ENCODE measurements around the gene BARX1. TPM values are rescaled to one million over a fixed set of nuclear protein-coding genes. Genes with fewer than 3 reads are reported as not detected.

The BARX1 gene
- total and polyA plus RNA-seq, 2 donors (not counting 1 experiment from before 2014, with no cell fraction given): not detected

DNA sequence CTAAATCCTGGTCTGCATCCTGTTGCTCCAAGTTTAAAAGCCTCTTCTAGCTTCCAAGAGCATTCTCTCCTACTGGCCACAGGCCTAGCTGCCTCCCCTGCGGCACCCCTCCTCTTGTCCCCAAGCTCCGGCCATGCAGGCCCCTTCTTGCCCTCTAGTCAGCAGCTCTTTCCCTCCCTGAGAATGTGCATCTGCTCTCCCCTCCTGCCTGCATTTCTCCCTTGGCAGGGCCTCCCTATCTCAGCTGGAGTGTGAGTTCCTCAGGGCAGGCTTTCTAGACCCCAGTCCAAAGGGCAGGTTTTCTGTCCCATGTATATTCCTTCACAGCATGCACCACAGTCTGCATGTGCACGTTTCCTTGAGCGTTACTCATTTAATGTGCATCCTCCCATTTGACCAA, 24.6 kb upstream of the BARX1 start:
- no peaks in the 10 kb centered on the region for H3K27me3 ChIP-seq (ENCODE audit: control insufficient read depth, insufficient read depth, low read length)
- H4K20me1 ChIP-seq (ENCODE audit: control insufficient read depth, extremely low read depth, insufficient read depth, low read length): no peaks in the 10 kb centered on the region
- DNase-seq (ENCODE audit: low read depth in 2 of 2): no peak

DNA sequence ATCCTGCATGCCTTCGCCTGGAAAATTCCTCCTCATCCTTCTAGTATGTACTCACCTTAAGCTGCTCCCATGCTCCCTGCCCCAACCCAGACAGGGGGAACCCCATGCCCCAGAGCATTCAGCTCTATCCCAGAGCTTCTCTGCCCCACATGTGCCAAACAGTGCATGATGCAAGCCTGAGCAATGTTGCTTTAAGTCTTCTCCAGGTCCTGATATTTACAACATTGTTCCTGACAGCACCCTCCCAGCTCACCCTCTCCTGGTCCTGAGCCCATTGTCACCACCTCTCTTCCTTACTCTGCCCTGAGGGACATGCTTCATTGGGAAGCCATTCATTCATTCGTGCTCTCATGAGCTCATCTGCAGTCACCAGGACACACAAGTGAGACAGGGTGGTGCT, 23.4 kb upstream of the BARX1 start:
- no peaks in the 10 kb centered on the region for H4K20me1 ChIP-seq (ENCODE audit: control insufficient read depth, extremely low read depth, insufficient read depth, low read length)
- H3K9ac ChIP-seq (ENCODE audit: insufficient read depth, low read length): no peak overlapping the region
- no peaks in the 10 kb centered on the region for H3K27me3 ChIP-seq (ENCODE audit: control insufficient read depth, insufficient read depth, low read length)
- no peak overlapping the region for H3K27ac ChIP-seq (ENCODE audit: insufficient read depth, low read length)
- no peak overlapping the region for H2AFZ ChIP-seq (ENCODE audit: low read length)
- no peak overlapping the region for H3K4me2 ChIP-seq (ENCODE audit: extremely low read depth, insufficient read depth, low read length)
- no peaks in the 10 kb centered on the region for H3K36me3 ChIP-seq (ENCODE audit: control insufficient read depth, insufficient read depth, low read length)
- DNase-seq (ENCODE audit: low read depth in 2 of 2): peak in 1 of 2 donors; percentile 23
- TF ChIP-seq, protein P1, sequence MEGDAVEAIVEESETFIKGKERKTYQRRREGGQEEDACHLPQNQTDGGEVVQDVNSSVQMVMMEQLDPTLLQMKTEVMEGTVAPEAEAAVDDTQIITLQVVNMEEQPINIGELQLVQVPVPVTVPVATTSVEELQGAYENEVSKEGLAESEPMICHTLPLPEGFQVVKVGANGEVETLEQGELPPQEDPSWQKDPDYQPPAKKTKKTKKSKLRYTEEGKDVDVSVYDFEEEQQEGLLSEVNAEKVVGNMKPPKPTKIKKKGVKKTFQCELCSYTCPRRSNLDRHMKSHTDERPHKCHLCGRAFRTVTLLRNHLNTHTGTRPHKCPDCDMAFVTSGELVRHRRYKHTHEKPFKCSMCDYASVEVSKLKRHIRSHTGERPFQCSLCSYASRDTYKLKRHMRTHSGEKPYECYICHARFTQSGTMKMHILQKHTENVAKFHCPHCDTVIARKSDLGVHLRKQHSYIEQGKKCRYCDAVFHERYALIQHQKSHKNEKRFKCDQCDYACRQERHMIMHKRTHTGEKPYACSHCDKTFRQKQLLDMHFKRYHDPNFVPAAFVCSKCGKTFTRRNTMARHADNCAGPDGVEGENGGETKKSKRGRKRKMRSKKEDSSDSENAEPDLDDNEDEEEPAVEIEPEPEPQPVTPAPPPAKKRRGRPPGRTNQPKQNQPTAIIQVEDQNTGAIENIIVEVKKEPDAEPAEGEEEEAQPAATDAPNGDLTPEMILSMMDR (conservative IDR thresholded peaks at IDR 0.05 in 1 of 2, IDR thresholded peaks at IDR 0.05 in 1 of 2; ENCODE audit: low read depth in 1 of 2, low read length in 2 of 2): no peak
- TF ChIP-seq EZH2 (IDR thresholded peaks at IDR 0.05; ENCODE audit: low read length, missing control alignments): no peak
- no peak overlapping the region for H3K4me3 ChIP-seq (replicated peaks in 1 of 4; ENCODE audit: control extremely low read depth in 1 of 4, insufficient read depth in 1 of 4, low read depth in 3 of 4, low read length in 4 of 4)
- no peaks in the 10 kb centered on the region for H3K4me1 ChIP-seq (ENCODE audit: control insufficient read depth, extremely low read depth, insufficient read depth, low read length)
- H3K9me3 ChIP-seq (ENCODE audit: control insufficient read depth, insufficient read depth, low read depth, low read length): no peaks in the 10 kb centered on the region
- H3K79me2 ChIP-seq (ENCODE audit: control insufficient read depth, insufficient read depth, low read length): no peaks in the 10 kb centered on the region

More for the DNA sequence above, 24.6 kb upstream of the BARX1 start:
- H3K4me3 ChIP-seq (replicated peaks in 1 of 4; ENCODE audit: control extremely low read depth in 1 of 4, insufficient read depth in 1 of 4, low read depth in 3 of 4, low read length in 4 of 4): no peak overlapping the region
- H3K36me3 ChIP-seq (ENCODE audit: control insufficient read depth, insufficient read depth, low read length): no peaks in the 10 kb centered on the region
- no peaks in the 10 kb centered on the region for H3K9me3 ChIP-seq (ENCODE audit: control insufficient read depth, insufficient read depth, low read depth, low read length)
- H3K4me2 ChIP-seq (ENCODE audit: extremely low read depth, insufficient read depth, low read length): no peak overlapping the region
- H3K9ac ChIP-seq (ENCODE audit: insufficient read depth, low read length): no peak overlapping the region
- no peak for TF ChIP-seq EZH2 (IDR thresholded peaks at IDR 0.05; ENCODE audit: low read length, missing control alignments)
- TF ChIP-seq, protein P1 (conservative IDR thresholded peaks at IDR 0.05 in 1 of 2, IDR thresholded peaks at IDR 0.05 in 1 of 2; ENCODE audit: low read depth in 1 of 2, low read length in 2 of 2): no peak
- no peaks in the 10 kb centered on the region for H3K79me2 ChIP-seq (ENCODE audit: control insufficient read depth, insufficient read depth, low read length)
- H3K27ac ChIP-seq (ENCODE audit: insufficient read depth, low read length): no peak overlapping the region
- no peaks in the 10 kb centered on the region for H3K4me1 ChIP-seq (ENCODE audit: control insufficient read depth, extremely low read depth, insufficient read depth, low read length)
- no peak overlapping the region for H2AFZ ChIP-seq (ENCODE audit: low read length)

DNA sequence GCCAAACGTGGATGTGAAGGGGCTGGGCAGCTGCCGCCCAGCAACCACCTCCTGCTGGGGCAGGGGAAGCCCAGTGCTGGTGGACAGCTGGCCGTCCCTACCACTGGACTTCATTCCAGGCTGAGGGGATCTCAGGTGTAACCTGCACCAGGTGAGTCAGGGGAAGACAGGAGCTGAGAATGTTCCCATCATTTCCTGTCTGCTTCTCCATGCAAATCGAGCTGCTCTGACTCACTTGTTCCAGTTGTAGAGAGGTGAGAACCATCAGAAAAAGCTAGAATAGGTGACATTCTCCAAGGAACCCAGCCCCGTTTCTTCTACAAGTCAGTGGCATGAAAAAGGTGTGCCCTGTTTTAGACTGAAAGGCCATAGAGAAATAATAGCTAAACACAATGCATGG, 21.8 kb upstream of the BARX1 start:
- Histone ChIP-seq H3K36me3 (ENCODE audit: control insufficient read depth, insufficient read depth, low read length) (no peaks in the 10 kb centered on the region), H4K20me1 (ENCODE audit: control insufficient read depth, extremely low read depth, insufficient read depth, low read length) (no peaks in the 10 kb centered on the region), H3K4me2 (ENCODE audit: extremely low read depth, insufficient read depth, low read length) (no peak overlapping the region), H3K79me2 (ENCODE audit: control insufficient read depth, insufficient read depth, low read length) (no peaks in the 10 kb centered on the region), H3K9ac (ENCODE audit: insufficient read depth, low read length) (no peak overlapping the region), H2AFZ (ENCODE audit: low read length) (no peak overlapping the region), H3K27me3 (ENCODE audit: control insufficient read depth, insufficient read depth, low read length) (no peaks in the 10 kb centered on the region), H3K4me1 (ENCODE audit: control insufficient read depth, extremely low read depth, insufficient read depth, low read length) (no peaks in the 10 kb centered on the region), H3K4me3 (replicated peaks in 1 of 4; ENCODE audit: control extremely low read depth in 1 of 4, insufficient read depth in 1 of 4, low read depth in 3 of 4, low read length in 4 of 4) (no peak overlapping the region), H3K9me3 (ENCODE audit: control insufficient read depth, insufficient read depth, low read depth, low read length) (no peaks in the 10 kb centered on the region), H3K27ac (ENCODE audit: insufficient read depth, low read length) (no peak overlapping the region)
- TF ChIP-seq, protein P1 (conservative IDR thresholded peaks at IDR 0.05 in 1 of 2, IDR thresholded peaks at IDR 0.05 in 1 of 2; ENCODE audit: low read depth in 1 of 2, low read length in 2 of 2): no peak
- no peak for TF ChIP-seq EZH2 (IDR thresholded peaks at IDR 0.05; ENCODE audit: low read length, missing control alignments)
- DNase-seq (ENCODE audit: low read depth in 2 of 2): no peak

Data from fibroblast of lung (primary cell).